ENCODE measurements around the gene VSNL1.

The VSNL1 gene

GRCh38 chr2:17540093-17540812 lies at the start of gene VSNL1:
Gene VSNL1, plus strand, starts transcription at chr2:17540696. Its CDS starts 51,379 bp downstream, at chr2:17592075.
- ChIA-PET POLR2A (interaction anchor here (1.4 kb wide), 1 partner anchor 22 kb away, joined by 5 read pairs; the partner anchor contains the start of gene RAD51AP2), CTCF (no interaction called here)
- Histone ChIP-seq H3K9me3 (ENCODE audit: control insufficient read depth, insufficient read depth, low read depth, low read length) (no peaks in the 10 kb centered on the region), H3K36me3 (ENCODE audit: control insufficient read depth in 2 of 2, insufficient read depth in 1 of 2, low read length in 2 of 2) (no peaks in the 10 kb centered on the region), H3K27ac (ENCODE audit: extremely low read depth, low read depth, low read length) (no peak within 1 kb of the TSS; the same call in 1 of the 2 replicates), H3K4me3 (ENCODE audit: low read depth, low read length) (peak within 1 kb of the TSS; percentile 31), H3K4me1 (ENCODE audit: control insufficient read depth, insufficient read depth, low read length) (peaks cover 4% of the 10 kb centered on the region; the same call in 1 of the 2 replicates)
- no peak for TF ChIP-seq ZNF174 (tag by site-specific recombination; IDR thresholded peaks at IDR 0.05)
- peak; percentile 86 for TF ChIP-seq PATZ1 (tag by site-specific recombination; IDR thresholded peaks at IDR 0.05)
- TF ChIP-seq ZNF645 (tag by site-specific recombination; IDR thresholded peaks at IDR 0.05), result no peak
- TF ChIP-seq SP2 (tag by site-specific recombination; IDR thresholded peaks at IDR 0.05), result peak; percentile 44
- no peak for TF ChIP-seq SALL2 (tag by site-specific recombination; IDR thresholded peaks at IDR 0.05; ENCODE audit: borderline replicate concordance)
- TF ChIP-seq ZBTB21 (tag by site-specific recombination; IDR thresholded peaks at IDR 0.05), result no peak
- no peak for TF ChIP-seq ZBTB1 (tag by site-specific recombination; IDR thresholded peaks at IDR 0.05)
- no peak for TF ChIP-seq ZNF701 (tag by site-specific recombination; IDR thresholded peaks at IDR 0.05)
- peak; percentile 91 for TF ChIP-seq ZBTB17 (tag by site-specific recombination; IDR thresholded peaks at IDR 0.05)
- no peak for TF ChIP-seq ZNF776 (tag by site-specific recombination; IDR thresholded peaks at IDR 0.05; ENCODE audit: borderline replicate concordance)
- TF ChIP-seq ZBTB11 (tag by site-specific recombination; conservative IDR thresholded peaks at IDR 0.05; ENCODE audit: low read depth), result 0 out of 2 replicates have a peak, but pooled peaks have one; percentile 28
- peak; percentile 66 for TF ChIP-seq ZNF341 (tag by site-specific recombination; IDR thresholded peaks at IDR 0.05; ENCODE audit: low read depth)
- no peak for TF ChIP-seq ZNF404 (tag by site-specific recombination; IDR thresholded peaks at IDR 0.05)
- TF ChIP-seq ZNF626 (tag by site-specific recombination; IDR thresholded peaks at IDR 0.05), result no peak
- TF ChIP-seq ZNF426 (tag by site-specific recombination; IDR thresholded peaks at IDR 0.05), result no peak
- TF ChIP-seq ZNF335 (tag by site-specific recombination; conservative IDR thresholded peaks at IDR 0.05), result 0 out of 2 replicates have a peak, but pooled peaks have one; percentile 0
- TF ChIP-seq ZNF302 (tag by site-specific recombination; IDR thresholded peaks at IDR 0.05; ENCODE audit: low read depth), result no peak
- TF ChIP-seq ZNF664 (tag by site-specific recombination; IDR thresholded peaks at IDR 0.05), result no peak
- TF ChIP-seq ZNF76 (tag by site-specific recombination; IDR thresholded peaks at IDR 0.05; ENCODE audit: borderline replicate concordance, low read depth), result no peak
- TF ChIP-seq ZNF398 (tag by site-specific recombination; IDR thresholded peaks at IDR 0.05), result no peak
- TF ChIP-seq ZXDB (tag by site-specific recombination; IDR thresholded peaks at IDR 0.05), result no peak
- 0 out of 2 replicates have a peak, but pooled peaks have one; percentile 39 for TF ChIP-seq SP3 (tag by site-specific recombination; IDR thresholded peaks at IDR 0.05)
- TF ChIP-seq ZNF549 (tag by site-specific recombination; IDR thresholded peaks at IDR 0.05), result no peak
- no peak for TF ChIP-seq ZNF292 (tag by site-specific recombination; IDR thresholded peaks at IDR 0.05; ENCODE audit: borderline replicate concordance, low read depth)
- peak; percentile 66 for TF ChIP-seq ZBTB8A (tag by site-specific recombination; IDR thresholded peaks at IDR 0.05)
- no peak for TF ChIP-seq ZSCAN16 (tag by site-specific recombination; IDR thresholded peaks at IDR 0.05)
- no peak for TF ChIP-seq ZNF488 (tag by site-specific recombination; IDR thresholded peaks at IDR 0.05)

All from HEK293 (cell line).